Right renal cortex interstitium (tissue), 3 donors: ENCODE measurements around the gene AGTR1. TPM values are rescaled to one million over a fixed set of nuclear protein-coding genes. Genes with fewer than 3 reads are reported as not detected.
"Not testable (repeated sequence)": the region's sequence is repeated elsewhere in the genome, so short reads cannot be mapped to it uniquely, and the experiment has no call there.

Experiments
- DNase-seq, 3 donors: peaks; one replicate each; pipeline ENCODE4 v3.0.0-alpha.2; 2013; ENCODE audit warnings: low read depth in 3 of 3, low spot score in 2 of 3
- polyA plus RNA-seq, 3 donors: library from polyadenylated mRNA; unstranded; fragments of 120-200 nt; gene quantifications; one replicate each; pipeline ENCODE4 v1.2.1, GENCODE V29; 2013; ENCODE audit not compliant: insufficient read length in 3 of 3

Gene AGTR1
- polyA plus RNA-seq, 3 donors, result 21.4 to 28.0 (median 21.5) TPM

DNA sequence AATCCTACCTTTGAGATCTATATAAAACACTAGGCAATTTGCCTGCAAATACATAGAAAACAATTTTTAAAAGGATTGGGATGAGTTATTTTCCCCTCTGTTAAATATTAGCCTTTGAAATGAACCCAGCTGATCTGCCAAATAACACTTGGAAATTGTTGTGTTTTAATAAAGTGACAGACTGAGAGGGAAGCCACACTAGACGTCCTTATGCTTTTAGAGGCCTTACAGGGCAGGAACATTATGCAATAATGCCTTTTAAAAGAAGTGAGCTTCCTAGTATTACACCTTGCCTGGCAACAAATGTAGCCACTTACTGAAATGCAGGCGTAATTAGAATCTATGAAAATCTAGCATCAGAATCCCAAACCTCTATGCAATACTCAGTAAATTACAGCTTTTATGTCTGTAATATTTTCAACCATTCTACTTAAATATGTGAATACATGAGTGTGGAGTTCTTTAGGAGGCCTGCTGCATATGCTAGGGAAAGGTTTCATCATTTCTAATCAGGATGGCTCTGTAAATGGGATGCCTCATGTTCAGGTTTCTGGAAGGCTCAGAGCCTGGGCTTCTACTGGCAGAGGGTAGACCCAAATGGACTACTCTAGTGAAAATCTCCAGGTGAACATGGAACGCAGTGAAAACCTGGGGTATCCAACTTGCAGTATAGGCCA is 20.3 kb downstream of the AGTR1 start:
- no peak for DNase-seq

DNA sequence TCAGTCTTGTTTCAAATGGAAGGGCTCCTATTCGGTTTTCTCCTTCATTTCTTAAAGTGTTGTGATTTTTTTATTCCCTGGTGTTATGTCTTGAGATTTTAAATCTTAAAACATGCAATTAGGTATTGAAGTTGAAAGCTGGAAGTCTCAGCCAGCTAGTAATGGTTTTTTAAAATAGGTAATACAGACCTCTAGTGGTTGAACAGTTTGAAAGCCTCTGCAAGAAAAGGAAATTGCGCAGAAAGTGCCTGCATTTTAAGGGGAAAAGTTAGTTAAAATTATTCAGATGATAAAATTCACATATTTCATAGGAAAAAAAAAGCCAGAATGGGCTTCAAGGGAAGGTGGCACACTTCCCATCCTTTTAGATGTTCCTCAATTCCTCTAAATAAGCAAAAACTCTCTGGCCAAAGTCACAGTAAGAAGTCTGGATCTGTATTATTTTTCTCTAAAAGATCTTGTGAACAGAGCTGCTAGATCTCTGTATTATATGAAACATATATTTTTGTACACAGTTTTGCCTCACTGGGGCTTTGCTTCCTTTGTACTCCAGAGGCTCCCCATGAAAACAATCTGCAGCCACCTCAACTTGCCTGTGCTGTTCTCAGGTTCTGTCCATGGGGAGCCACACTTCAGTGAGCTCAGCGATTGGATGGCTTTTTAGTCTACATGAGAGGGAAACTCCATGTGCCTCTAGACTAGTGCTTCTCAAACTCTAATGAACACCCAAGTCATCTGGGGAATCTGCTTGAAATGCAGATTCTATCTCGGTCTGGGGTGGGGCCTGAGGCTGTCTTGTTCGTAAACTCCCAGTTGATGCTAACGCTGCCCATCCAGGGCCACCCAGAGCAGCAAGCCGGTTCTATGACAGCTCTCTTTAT is 21.5 kb downstream of the AGTR1 start:
- DNase-seq, result no peak

GRCh38 chr3:148720873-148721272 is 23.2 kb downstream of the AGTR1 start:
- DNase-seq, result no peak

- no peak for DNase-seq
Observed at GRCh38 chr3:148723631-148724030, 25.9 kb downstream of the AGTR1 start.

- no peak for DNase-seq
Observed at GRCh38 chr3:148727231-148727630, 29.5 kb downstream of the AGTR1 start.

DNA sequence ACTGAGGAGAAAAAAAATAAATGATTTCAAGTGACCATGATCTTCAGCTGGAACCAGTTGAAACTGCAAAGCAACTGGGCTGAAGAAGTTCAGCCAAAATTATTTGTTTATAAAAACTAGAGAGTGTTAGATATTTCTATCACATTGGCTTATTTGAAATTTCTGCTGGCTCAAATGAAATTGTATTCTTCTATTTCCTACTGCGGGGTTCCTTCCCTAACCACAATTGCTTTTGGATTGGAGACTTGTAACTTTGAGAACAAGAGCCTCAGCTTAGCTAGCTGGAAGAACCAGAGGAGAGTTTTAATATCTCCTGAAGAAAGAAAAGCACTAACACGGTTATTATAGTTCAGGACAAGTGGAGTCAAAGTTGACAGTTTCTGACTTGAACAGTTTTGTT is 31.1 kb downstream of the AGTR1 start:
- DNase-seq, result no peak

- no peak for DNase-seq
Observed at GRCh38 chr3:148729476-148730055, 31.9 kb downstream of the AGTR1 start.

GRCh38 chr3:148730676-148731075 is 33.0 kb downstream of the AGTR1 start:
- DNase-seq, result no peak

DNA sequence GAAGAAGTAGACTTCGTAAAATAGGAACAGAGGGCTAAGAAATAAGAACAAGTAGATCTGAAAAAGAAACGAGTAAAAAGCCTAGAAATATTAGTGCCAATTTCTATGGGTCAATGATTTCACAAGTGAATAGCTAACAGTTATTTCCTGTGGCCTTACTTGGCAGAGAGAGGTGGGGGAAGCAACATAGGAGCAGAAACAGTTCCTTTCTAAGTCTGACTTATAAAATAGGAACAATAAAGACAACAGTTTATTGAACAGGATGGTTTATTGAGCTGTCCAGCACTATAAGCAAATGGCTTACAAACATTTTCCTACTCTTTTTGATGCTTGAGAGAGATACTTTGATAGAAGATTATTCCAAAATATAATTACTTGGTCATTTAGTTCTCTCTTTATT is 37.9 kb downstream of the AGTR1 start:
- DNase-seq, result no peak

GRCh38 chr3:148736086-148736485 is 38.4 kb downstream of the AGTR1 start:
- DNase-seq, result no peak

- DNase-seq, result no peak
Observed at GRCh38 chr3:148737104-148737530, 39.4 kb downstream of the AGTR1 start.

DNA sequence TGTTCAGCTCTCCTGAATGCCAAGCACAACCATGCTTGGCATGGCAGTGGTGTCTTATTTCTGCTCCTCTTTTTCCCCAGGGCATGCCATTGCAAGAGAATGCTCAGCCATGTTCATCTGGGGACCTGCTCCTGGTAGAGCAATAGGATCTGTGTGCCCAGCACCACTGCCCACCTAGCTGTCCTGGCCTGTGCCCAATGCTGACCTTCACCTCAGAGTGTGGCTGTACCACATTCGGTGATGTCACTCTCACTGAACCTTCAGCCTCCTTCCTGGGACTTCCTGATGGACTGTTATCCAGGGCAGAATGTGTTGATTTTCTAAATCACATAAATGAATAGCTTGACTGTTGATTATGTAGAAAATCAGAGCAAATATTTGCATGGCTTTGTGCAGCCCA is 42.0 kb downstream of the AGTR1 start:
- DNase-seq, result no peak

DNA sequence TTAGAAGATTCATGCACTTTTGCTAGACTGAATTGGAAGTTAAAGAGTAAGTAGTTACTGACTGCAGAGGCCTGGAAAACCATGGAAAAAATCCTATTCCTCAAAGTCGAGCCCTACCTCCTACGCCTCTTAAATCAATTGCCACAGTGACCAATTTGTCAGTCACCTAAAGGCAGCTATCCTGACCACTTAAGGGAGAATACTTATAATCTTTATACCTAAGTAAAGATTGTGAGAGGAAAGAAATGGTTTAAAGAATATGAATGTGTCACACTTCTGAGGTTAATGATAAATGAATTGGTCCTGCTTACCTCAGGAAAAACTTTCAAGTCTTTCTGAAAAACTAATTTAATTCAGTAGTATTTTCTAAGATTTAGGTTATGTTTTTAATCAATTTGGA is 42.6 kb downstream of the AGTR1 start:
- no peak for DNase-seq

DNA sequence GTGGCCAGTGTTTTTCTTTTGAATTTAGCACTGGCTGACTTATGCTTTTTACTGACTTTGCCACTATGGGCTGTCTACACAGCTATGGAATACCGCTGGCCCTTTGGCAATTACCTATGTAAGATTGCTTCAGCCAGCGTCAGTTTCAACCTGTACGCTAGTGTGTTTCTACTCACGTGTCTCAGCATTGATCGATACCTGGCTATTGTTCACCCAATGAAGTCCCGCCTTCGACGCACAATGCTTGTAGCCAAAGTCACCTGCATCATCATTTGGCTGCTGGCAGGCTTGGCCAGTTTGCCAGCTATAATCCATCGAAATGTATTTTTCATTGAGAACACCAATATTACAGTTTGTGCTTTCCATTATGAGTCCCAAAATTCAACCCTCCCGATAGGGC is 43.5 kb downstream of the AGTR1 start:
- DNase-seq, result no peak

- no peak for DNase-seq
Observed at GRCh38 chr3:148742118-148742517, 44.4 kb downstream of the AGTR1 start.

DNA sequence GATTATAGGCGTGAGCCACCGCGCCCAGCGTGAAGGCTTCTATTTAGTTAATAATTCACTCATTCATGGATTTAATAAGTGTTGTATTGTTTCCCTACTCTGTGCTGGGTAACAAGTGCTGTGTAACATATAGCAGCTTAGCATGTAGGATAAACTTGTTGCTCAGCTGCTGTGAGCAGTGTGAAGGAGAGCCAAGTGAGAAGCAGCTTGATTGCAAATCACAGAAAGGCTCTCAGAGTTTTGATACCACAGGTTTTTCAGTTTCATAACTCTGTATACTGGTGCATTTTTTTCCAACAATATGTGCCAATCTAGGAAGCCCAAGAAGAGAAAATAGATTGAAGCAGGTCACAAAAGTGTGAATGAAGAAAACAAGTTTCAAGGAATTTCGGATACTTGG is 48.4 kb downstream of the AGTR1 start:
- no peak for DNase-seq

GRCh38 chr3:148748283-148748682 is 50.6 kb downstream of the AGTR1 start:
- no peak for DNase-seq

GRCh38 chr3:148750296-148750695 is 52.6 kb downstream of the AGTR1 start:
- no peak for DNase-seq

GRCh38 chr3:148751461-148751860 is 53.8 kb downstream of the AGTR1 start:
- DNase-seq, result no peak

DNA sequence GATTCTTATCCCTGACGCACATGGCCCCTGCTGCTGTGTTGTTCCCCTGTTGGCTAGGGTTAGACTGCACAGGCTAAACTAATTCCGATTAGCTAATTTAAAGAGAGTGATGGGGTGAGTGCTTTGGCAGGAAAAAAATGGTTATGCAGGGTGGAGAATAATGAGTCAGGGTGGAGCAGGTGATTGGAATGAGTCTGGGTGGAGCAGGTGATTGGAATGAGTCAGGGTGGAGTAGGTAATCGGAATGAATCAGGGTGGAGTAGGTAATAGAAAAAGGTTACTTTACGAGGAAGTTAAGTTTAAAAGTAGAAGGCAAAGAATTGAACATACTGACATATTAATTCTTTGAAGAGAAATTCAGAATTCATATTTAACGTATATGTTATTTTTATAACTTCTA is 55.7 kb downstream of the AGTR1 start:
- DNase-seq, result not testable (repeated sequence)

DNA sequence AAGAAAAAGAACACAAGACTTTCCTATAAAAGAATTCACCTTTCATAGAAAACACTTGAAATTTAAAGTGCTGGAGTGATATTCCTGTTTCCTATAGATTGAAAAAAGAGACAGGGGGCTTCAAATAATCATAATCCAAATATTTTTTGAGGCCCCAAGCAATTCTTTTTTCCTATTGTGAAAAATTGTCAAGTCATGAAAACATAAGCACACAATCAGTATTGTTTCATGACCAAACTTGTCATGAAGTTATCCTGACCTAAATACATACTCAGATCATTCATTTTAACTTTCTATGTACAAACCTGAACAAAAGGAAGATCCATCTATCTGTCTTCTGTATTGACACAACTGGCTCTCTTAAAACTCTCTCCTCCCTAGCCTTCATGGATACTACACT is 57.9 kb downstream of the AGTR1 start:
- DNase-seq, result no peak

GRCh38 chr3:148756311-148756710 is 58.6 kb downstream of the AGTR1 start:
- no peak for DNase-seq
